ENCODE measurements around the gene DTNBP1.

Gene DTNBP1

DNA sequence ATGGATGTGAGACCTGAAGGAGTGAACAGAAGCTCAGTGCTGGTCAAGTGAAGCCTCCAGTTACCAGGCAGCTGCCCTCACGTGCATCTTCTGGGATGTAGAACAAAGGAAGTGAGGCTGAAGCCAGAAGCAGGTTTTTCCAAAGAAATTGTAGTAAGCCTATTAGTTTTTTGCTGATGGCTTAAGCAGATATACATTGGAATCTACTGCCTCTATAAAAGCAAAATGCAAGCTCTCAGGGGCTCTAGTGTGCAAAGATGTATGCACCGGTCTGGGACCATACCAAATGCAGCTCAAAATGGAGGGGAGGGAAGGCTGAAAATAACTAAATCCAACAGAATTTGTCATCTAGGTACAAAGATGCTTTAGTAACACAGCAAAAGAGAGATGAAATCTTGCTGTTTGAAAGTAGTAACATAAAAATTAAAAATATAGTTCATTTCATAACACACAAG, 77.0 kb downstream of the DTNBP1 start:
- no peak for DNase-seq

GRCh38 chr6:15582499-15582898, 80.3 kb downstream of the DTNBP1 start:
- no peak for DNase-seq

DNA sequence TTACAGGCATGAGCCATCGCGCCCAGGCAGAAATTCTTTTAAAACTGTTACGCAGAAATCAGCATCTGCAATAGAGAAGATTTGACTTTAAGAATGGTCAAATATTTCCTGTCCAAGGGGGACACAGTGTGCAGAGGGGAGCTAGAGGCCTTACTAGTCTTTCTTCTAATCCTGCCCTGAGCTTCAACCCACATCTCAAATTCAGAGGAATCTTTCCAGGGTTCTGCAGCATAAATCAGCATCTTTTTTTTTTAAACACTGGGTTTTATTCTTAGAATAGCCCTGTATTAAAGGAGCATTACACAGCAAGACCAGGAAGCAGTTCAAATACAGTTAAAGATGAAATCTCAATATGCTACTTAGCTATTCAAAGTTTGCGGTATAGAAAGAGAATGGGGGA, 81.1 kb downstream of the DTNBP1 start:
- no peak for DNase-seq

DNA sequence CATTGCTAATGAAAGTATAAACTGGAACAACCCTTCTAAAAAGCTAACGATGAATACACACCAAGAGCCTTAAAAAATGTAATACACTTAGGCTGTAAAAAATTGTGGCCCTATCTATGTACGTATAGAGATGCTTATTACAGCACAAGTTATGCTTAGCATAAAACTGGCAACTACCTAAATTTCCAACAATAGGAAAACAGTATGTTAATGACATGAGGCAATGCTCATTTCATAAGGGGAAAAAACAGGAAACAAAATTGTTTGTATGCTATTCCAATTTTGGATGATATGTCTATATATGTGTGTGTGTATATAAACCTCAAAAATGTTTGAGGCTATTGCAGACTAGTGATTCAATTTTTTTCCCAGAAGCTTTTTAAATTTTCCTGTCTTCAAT, 82.5 kb downstream of the DTNBP1 start:
- no peak for DNase-seq

DNA sequence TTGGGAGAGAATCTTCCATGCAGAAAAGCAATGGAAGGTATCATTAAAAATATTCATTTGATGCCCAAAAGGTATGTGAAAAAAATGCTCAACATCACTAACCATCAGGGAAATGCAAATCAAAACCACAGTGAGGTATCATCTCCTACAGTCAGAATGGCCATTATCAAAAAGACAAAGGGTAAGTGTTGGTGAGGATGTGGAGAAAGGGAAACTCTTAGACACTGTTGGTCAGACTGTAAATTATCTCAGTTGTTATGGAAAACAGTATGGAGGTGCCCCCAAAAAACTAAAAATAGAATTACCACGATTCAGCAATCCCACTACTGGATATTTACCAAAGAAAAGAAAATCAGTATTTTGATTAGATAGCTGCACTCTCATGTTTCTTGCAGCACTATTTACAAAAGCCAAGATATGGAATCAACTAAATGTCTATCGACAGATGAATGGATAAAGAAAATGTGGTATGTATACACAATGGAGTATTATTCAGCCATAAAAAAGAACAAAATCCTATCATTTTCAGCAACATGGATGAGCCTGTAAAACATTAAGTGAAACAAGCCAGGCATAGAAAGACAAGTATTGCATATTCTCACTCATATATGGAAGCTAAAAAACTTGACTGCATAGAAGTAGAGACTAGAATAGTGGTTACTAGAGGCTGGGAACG, 84.0 kb downstream of the DTNBP1 start:
- DNase-seq = no peak

DNA sequence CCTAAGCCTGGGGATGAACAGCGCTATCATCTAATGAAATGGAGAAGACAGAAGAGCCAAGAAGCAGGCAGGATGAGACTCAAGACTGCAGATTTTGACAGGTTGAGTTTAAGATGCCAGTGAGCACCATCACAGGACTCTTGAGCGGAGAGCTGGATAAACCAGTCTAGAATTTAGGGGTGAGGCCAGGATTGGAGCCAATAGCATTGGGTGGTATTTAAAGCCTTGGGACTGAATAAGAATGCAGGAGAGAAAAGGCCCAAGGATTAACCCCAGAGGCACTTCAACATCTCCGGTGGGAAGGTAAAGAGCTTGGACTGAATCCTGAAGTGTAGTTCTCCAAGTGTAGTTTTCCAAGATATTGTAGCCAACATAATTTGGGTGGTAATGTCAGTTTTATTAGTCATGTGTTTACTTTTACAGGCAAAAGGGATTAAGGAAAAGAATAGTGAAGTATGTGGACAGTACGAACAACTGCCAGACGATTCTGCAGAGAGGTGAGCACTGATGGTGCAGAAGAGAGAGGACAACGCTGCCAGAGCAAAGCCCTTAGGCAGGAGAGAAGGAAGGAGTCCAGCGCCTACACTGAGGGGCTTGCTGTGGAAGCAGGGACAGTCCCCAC, 85.2 kb downstream of the DTNBP1 start:
- DNase-seq = no peak

GRCh38 chr6:15577106-15577505, 85.7 kb downstream of the DTNBP1 start:
- no peak for DNase-seq

GRCh38 chr6:15575357-15576033, 87.3 kb downstream of the DTNBP1 start:
- DNase-seq = no peak

DNA sequence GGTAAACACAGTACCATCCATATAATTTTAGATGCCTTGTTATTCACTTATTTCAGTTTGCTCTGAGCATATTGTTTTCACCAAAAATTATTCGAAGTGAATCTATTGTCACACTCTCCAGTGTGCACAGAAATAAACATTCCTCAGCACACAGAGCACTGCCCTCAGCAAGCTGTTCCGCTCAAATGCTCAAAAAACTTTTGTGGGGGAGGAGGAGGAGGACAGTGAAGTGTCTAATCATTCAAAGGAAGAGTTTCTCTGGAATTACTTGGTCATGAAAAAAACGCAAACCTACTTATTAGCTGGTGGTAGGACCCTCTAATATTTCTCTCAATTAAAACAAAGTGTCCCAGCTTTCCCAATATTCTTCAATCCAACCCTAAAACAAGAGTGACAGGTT, 88.3 kb downstream of the DTNBP1 start:
- no peak for DNase-seq

DNA sequence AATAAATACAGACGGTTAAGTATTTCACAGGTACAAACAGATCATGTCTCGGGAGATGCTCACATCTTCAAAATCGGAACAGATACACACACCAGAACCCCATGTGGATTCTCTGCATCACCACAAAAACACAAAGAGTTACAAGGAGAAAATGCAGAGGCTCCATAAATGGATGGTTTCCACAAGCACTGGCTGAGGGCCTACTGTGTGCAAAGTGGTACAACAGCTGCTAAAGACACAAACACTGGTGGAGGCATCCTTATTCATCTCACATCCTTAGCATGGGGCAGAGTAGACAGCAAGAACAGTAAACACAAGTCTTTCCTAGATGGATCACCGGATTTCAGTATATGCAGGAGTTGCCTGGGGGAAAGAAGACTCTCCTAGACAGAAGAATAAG, 88.8 kb downstream of the DTNBP1 start:
- DNase-seq = no peak

GRCh38 chr6:15573384-15573783, 89.4 kb downstream of the DTNBP1 start:
- DNase-seq = no peak

GRCh38 chr6:15572296-15573016, 90.4 kb downstream of the DTNBP1 start:
- no peak for DNase-seq

GRCh38 chr6:15570171-15570570, 92.7 kb downstream of the DTNBP1 start:
- DNase-seq = no peak

DNA sequence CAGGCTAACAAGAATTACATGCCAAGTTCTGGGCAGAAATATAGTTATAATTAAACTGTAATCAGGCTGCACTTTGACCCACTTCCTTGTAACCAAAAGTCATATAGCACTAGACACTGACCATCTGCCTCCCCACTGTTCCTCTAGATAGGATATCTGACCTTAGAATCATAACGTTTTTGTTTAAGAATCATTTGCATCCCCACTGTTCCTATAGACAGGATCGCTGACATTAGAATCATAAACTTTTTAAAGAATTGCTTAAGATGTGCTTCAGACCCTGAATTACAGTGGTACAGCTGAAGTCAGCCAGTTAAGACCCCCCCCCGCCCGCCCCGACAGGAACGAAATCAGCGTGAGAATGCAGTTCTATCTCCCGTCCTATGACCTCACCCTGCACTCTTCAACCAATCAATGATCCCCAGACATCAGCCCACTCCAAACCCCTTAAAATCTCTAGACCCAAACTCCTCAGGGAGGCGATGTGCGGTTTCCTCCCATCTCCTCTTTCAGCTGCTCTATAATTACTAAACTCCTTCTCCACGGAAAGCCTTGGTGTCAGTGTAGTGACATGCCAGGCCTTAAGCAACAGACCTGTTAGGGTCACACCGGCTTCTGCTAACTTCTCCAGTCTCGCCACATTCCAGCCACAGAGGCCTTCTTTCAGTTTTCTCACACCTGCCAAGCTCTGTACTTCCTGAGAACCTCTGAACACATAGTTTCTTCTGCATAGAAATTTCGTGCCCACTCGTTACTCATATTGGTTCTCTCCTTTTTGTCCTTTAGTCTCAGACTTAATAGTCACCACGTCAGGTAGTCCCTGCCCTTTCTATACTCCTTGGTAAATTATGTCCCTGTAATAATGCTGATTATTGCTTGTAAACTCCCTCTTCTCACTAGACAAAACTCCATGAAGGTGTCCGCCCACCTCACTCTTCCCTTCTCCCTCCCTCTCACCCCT, 93.5 kb downstream of the DTNBP1 start:
- DNase-seq = no peak

GRCh38 chr6:15562977-15563376, 99.9 kb downstream of the DTNBP1 start:
- DNase-seq = no peak

DNA sequence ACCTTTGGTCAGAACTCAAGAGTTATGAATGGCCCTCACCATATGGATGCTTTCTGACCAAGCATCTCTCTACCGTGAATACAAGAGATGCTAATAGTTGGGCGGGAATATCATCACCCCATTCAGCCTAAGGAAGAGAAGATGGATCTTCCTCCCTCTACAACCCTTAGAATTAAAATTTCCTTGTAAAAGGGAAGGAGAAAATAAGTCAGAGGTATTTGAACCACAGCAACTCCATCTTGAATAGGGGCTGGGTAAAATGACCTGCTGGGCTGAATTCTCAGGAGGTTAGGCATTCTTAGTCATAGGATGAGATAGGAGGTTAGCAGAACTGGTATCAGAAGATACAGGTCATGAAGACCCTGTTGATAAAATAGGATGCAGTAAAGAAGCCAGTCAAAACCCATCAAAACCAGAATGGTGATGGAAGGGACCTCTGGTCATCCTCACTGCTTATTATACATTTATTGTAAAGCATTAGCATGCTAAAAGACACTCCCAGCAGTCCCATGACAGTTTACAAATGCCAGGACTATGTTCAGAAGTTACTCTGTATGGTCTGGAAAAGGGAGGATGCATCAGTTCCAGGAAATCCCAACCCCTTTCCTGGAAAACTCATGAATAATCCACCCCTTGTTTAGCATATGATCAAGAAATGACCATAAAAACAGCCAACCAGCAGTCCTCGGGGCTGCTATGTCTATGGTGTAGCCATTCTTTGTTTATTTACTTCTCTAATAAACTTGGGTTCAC, 101.2 kb downstream of the DTNBP1 start:
- DNase-seq = no peak

DNA sequence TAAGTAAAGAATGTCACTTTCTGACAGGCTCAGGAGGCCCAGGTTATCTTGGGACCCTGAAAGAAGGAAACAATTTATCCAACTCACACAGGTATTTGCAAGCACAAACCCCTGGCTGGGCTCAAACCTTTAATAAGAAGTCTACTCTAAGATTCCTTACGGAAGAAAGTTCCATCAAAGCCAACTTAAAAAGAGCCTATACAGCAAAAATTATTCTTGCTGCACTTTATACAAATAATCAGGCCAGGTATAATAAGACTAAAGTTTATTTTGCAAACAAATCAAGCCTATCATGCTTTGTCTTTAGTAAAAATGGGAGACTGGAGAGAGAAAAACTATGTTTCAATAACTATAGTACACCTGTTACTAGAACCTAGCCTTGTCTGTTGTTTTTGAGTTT, 102.1 kb downstream of the DTNBP1 start:
- no peak for DNase-seq

DNA sequence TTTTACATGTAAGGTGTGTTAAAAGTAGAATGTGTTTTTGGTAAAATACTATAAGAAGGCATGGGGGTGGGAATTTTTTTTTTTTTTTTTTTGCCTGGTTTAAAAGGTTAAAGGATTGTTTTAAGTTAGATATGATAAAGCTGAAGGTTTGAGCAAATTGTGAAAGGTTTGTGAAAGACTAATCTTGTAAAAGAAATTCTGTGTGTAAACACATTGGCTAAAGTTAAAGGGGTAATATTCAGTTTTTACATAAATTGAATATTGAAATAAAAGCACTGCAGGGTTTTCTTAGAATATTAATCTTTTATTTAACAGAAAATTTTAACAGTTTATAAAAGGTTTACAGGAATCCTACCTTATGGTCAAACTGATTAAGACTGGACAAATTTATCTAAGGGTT, 105.7 kb downstream of the DTNBP1 start:
- no peak for DNase-seq

- DNase-seq = no peak
These were observed 106.1 kb downstream of the DTNBP1 start for GRCh38 chr6:15556711-15557110.

GRCh38 chr6:15555101-15556038, 107.5 kb downstream of the DTNBP1 start:
- DNase-seq = no peak

GRCh38 chr6:15554728-15555100, 108.1 kb downstream of the DTNBP1 start:
- no peak for DNase-seq
